ENCODE data around the gene AHSP.
A peak's percentile ranks its signal among the peaks of the same experiment; 100 is the strongest.
"Not testable (repeated sequence)": the region's sequence is repeated elsewhere in the genome, so short reads cannot be mapped to it uniquely, and the experiment has no call there.

AHSP gene

DNA sequence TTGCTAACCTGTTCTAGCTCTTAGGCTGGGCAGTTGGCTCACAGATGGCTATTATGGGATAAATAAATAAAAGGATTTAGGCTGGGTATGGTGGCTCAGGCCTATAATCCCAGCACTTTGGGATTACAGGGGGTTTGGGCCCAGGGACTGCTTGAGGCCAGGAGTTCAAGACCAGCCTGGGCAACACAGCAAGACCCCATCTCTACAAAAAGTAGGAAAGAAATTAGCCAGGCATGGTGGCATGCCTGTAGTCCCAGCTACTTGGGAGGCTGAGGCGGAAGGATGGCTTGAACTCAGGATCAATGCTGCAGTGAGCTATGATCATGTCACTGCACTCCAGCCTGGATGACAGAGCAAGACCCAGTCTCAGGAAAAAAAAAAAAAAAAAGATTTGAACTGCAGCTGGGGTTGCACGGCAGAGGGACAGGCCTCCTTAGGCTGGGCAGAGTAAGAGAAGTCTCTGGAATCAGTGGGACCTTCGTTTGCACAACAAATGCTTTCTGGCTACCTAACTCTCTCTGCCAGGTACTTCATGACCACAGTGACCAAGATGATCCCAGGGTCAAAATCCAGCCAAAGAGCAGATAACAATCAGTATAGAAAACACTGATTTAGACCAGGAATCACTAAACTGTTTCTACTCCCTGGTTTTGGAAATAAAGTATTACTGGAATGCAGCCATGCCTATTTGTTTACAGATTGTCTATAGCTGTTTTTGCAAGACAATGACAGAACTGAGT lies 26.3 kb upstream of the AHSP start:
- no peak for DNase-seq

GRCh38 chr16:31501966-31502348 lies 25.7 kb upstream of the AHSP start:
- no peak for DNase-seq

DNA sequence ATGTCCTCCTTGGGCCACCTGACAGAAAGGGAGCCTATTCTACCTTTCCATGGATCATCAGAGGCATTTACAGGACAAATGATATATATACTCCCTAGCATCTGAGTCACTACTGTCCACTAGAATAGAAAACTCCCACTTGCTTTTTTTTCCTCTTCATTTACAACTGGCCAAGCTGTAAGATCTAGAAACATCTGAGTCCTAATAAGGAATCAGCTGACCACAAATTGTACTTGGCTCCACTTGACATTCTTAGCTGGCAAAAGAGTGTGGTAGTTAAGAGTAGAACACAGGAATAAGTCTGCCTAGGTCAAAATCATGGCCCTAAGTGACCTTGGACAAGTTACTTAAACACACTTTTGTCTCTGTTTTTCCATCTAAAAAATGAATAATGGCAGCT lies 24.7 kb upstream of the AHSP start:
- DNase-seq, result no peak

- not testable (repeated sequence) for DNase-seq
Observed at GRCh38 chr16:31503555-31503954, 24.1 kb upstream of the AHSP start.

GRCh38 chr16:31504159-31504558 lies 23.5 kb upstream of the AHSP start:
- no peak for DNase-seq

GRCh38 chr16:31505483-31505882 lies 22.2 kb upstream of the AHSP start:
- DNase-seq, result no peak

GRCh38 chr16:31507617-31507928 lies 20.1 kb upstream of the AHSP start:
- DNase-seq, result no peak

DNA sequence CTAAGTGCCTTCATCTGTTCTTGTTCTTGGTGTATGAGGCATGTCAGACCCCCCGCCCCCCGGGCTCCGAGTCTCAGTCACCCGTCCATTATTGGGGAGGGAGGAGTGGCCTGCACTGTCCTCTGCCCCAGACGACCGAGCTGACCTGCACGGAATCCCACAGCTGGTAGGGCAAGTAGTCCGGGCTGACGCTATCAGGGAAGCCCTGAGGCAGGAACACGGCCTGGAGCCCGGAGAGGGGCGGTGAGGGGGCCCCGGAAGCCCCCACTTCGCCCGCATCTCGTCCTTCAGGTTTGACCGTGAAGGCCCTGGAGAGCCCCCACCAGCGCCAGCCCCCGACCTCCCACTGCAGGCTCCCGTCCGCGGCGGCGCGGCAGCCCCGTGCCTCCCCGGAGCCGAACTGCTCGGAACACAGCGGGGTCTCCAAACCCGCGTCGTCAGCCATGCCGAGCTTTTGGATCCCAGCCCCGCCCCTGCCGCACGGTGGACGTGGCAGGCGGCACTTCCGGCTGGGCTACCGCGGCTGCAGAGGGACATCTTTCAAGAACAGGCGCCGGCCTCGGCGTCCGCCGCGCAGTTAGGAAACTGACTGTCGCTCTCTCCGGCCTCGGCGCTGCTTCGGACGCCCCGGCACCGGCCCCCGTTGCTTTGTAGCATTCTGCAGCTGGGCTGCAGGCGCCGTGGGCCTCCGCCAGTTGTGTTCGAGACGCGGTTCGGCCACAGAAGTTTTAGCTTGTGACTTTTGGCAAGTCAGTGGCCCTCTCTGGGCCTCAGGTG lies 19.6 kb upstream of the AHSP start, which contains the start of gene RUSF1:
Gene RUSF1 (minus strand): TSS at position 463 of the 777 bp plus-strand sequence. CDS start 18 bp downstream, at position 445.
- peak; percentile 84 for DNase-seq

- DNase-seq, result no peak
Observed at GRCh38 chr16:31508706-31509195, 18.9 kb upstream of the AHSP start.

DNA sequence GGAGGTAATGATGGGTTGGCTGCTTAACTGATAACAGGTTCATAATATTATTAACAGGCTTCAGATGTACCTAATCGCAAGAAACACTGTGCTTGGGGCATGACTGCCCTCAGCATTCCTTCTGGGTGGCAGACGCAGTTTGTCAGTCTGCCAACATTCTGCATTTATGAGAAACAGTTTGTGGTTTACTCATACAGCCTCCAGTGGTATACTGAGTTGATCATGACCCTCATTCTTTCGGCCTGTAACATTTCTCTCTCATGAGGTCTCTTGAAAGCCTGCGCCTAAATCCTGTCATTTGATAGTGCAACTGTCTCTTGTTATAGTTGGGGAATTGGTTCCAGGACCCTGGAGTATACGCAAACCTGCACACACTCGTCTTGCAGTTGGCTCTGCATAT lies 14.6 kb upstream of the AHSP start:
- DNase-seq, result no peak

- DNase-seq, result no peak
Observed at GRCh38 chr16:31513884-31514283, 13.8 kb upstream of the AHSP start.

- no peak for DNase-seq
Observed at GRCh38 chr16:31517800-31518402, 9.8 kb upstream of the AHSP start.

DNA sequence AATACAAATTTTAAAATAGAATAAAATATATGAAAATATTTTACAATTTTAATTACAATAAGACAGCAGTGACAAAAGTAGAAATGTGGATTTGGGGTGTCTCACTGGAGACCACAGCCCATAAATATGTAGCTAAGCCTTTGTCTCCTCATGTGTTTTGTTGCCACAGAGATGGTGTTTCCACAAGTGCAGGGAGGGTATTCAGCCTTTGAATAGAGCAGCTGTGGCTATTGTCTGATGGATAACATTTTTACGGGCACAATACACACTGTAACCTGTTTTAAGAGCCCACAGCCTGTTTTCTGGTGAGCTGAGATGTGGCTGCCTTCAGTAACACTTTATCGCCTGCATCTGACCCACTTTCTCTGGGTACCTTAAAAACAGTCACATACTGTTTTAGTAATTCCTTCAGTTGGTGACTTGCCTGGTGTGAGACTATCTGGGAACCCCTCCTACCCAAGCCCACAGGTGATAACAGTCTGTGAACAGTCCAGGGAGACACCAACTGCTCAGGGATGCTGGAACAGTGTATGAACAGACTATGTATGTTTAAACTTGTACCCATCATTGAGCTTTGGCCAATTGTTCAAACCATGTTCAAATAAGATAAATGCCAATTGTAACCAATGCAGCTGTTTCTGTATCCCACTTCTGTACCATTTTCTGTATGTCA lies 7.8 kb upstream of the AHSP start:
- no peak for DNase-seq

DNA sequence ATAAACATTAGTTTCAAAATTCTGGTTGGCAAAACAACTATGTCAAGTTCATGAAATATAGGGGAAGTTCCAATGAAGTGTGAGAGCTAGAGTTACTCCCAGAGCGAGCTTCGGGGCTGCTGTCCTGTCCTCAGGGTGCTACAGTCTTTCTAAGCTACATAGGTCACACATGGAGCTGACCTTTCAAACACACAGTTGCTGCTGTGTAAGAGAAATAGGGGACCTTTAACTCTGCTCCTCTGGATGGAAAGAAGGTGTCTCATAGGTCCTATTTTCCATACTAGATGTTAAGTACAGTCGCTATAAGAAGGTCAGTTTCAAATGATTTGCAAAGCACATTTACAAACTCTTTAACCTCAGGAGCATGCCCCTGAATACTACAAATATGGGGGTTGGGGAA lies 6.3 kb upstream of the AHSP start:
- no peak for DNase-seq

- DNase-seq, result no peak
Observed at GRCh38 chr16:31522071-31522470, 5.6 kb upstream of the AHSP start.

DNA sequence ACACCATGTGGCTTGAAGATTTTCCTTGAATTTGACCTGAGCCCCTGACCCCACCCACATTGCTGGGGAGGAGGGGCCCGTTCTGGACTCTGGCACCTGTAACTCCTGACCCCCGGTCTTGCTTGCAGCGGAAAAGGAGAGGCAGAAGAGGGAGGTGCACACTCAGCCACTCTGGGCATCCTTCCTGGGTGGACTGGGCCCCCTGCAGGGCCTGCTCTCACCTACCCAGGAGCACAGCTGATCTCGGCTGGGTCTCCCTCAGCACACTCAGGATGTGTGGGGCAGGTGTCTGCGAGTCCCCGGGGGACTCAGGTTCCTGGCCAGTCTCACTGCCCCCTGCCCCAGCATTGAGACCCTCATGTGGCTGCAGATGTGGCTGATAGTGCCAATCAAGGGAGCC lies 3.9 kb upstream of the AHSP start:
- not testable (repeated sequence) for DNase-seq

- no peak for DNase-seq
Observed at GRCh38 chr16:31525113-31525512, 2.6 kb upstream of the AHSP start.

DNA sequence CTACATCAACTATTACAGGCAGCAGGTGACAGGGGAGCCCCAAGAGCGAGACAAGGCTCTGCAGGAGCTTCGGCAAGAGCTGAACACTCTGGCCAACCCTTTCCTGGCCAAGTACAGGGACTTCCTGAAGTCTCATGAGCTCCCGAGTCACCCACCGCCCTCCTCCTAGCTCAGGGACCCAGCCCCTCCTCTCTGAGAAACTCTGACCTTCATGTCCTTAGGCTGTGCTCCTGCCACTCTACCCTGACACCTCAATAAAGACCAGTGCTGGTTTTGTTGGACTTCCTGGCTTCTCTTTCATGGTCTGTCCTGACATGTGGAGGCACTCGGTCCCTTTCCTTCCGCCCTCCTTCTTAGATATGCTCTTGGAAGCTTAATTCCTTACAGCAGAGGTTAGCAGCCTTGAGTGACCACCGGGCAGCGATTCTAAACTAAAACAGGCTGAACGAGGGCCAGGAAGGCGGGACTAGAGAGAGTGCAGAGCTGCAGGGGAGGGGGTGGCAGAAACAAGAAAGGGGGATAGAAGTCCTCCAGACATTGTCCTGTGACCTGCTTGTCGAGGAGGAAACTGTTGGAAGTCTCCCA lies 915 bp downstream of the AHSP start:
- DNase-seq, result no peak

- DNase-seq, result no peak
Observed at GRCh38 chr16:31529108-31529936, 1.6 kb downstream of the AHSP start.

DNA sequence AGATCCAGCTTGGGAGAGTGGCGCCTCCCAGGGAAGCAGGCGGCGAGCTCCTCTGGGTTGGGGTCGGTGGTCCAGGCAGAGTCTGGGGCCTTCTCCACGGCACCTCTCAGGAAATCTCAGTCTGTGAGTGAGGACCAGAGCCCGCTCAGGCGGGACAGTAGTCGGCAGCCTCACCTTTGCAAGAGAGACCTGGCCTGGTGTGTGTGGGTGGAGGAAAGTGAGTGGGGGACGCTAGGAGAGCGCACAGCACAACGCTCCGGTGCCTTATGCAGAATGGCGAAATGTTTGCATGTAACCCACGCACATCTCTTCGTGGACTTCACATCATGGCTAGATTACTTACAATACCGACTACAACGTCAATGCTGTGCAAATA lies 2.2 kb downstream of the AHSP start:
- no peak for DNase-seq

DNA sequence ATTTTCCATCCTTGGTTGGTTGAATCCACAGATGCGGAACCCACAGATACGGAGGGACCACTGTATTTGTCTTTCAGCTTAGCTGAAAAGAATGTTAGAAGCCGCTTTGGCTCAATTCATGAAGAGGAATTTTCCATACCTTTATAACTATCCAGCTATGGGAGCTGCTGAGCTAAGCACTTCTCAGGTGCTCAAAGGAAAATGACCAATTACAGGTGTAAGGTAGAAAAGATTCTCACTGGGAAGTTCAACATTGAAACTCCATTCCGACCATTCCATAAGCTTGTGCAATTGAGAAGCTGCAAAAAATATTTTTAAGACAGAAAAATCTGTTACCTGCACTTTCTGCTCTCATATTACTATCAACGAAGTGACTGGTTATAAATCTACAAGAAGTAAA lies 2.7 kb downstream of the AHSP start:
- DNase-seq, result no peak

GRCh38 chr16:31531096-31531495 lies 3.4 kb downstream of the AHSP start:
- no peak for DNase-seq

Data from stimulated activated CD4-positive, alpha-beta T cell treated with anti-CD3 and anti-CD28 coated beads, Interleukin-12 subunit alpha, Interleukin-12 subunit beta, amount 100 ng/mL, for 4 hours (primary cell).